Omental fat pad (tissue), 4 donors: Measurements from ENCODE around the gene PRICKLE4. TPM values are rescaled to one million over a fixed set of nuclear protein-coding genes. Genes with fewer than 3 reads are reported as not detected.

Experiments used
- ATAC-seq: fragments of 150-250 bp; one replicate; pipeline ENCODE4 v1.9.1; 2016; ENCODE audit warnings: mild to moderate bottlenecking, moderate library complexity; ENCODE audit not compliant: low FRiP score
- DNase-seq: peaks from one replicate; pipeline ENCODE4 v3.0.0-alpha.2; 2019; ENCODE audit warnings: low spot score
- CTCF ChIP-seq, 3 donors: fragments of 450-650 bp; IDR thresholded peaks; one replicate each; pipeline ENCODE4 v1.5.1; 2016 to 2017; ENCODE audit warnings: antibody characterized with exemption in 3 of 3, mild to moderate bottlenecking in 3 of 3, moderate library complexity in 2 of 3
- small RNA-seq: library from RNA; depleted of rRNA; stranded (forward); fragments of <200 nt; gene quantifications from one replicate; pipeline ENCODE3, GENCODE V24; 2016
- total RNA-seq, 4 donors: library from RNA; depleted of rRNA; stranded (reverse); fragments of >200 nt; gene quantifications; one replicate each; pipeline ENCODE4 v1.1.0, GENCODE V29; 2016

The PRICKLE4 gene
- total RNA-seq, 4 donors from 2014 or later = 1.6 to 11.7 (median 8.6) TPM

- ATAC-seq = no peak
- no peak for TF ChIP-seq CTCF (IDR thresholded peaks at IDR 0.05)
- DNase-seq = no peak
Measured at GRCh38 chr6:41826343-41827022, 45.9 kb downstream of the PRICKLE4 start.

- no peak for TF ChIP-seq CTCF (IDR thresholded peaks at IDR 0.05)
- ATAC-seq (no peak), DNase-seq (no peak)
Measured at GRCh38 chr6:41832263-41832662, 51.7 kb downstream of the PRICKLE4 start.

GRCh38 chr6:41836022-41836659 is 55.6 kb downstream of the PRICKLE4 start:
- no peak for DNase-seq
- TF ChIP-seq CTCF (IDR thresholded peaks at IDR 0.05) = no peak
- no peak for ATAC-seq

- ATAC-seq (no peak), DNase-seq (no peak)
- no peak for TF ChIP-seq CTCF (IDR thresholded peaks at IDR 0.05)
Measured at GRCh38 chr6:41836660-41837052, 56.1 kb downstream of the PRICKLE4 start.

Small RNAs within 50 kb of the gene (small RNA-seq; reads per million reads assigned to genes)
- gene AL365205.2 (not detected), gene AL365205.3 (not detected), gene RF00393 (not detected)

Other genes with a start within 250 kb of the PRICKLE4 start
- 1 to 10 TPM; 3.6 to 9.0 (median 5.5) TPM for gene FOXP4, start 234.4 kb upstream of the PRICKLE4 start, total RNA-seq
- gene MDFI, start 142.3 kb upstream of the PRICKLE4 start, total RNA-seq = 100 to 1,000 TPM in 1 of 4 donors, 10 to 100 TPM in 3; 24.3 to 120 (median 45.3) TPM
- 10 to 100 TPM in 3 of 4 donors, 1 to 10 TPM in 1; 7.1 to 24.4 (median 14.5) TPM for gene TFEB, start 45.2 kb upstream of the PRICKLE4 start, total RNA-seq
- gene PGC, start 33.4 kb upstream of the PRICKLE4 start, total RNA-seq = not detected
- 1 to 10 TPM; 1.2 to 5.5 (median 2.4) TPM for gene FRS3, start 882 bp upstream of the PRICKLE4 start, total RNA-seq
- gene TOMM6, start 6.9 kb downstream of the PRICKLE4 start, total RNA-seq = 100 to 1,000 TPM in 3 of 4 donors, 10 to 100 TPM in 1; 76.9 to 146 (median 118) TPM
- 1 to 10 TPM; 2.3 to 3.8 (median 3.1) TPM for gene USP49, start 114.6 kb downstream of the PRICKLE4 start, total RNA-seq
- 10 to 100 TPM in 3 of 4 donors, 1 to 10 TPM in 1; 6.8 to 12.5 (median 11.2) TPM for gene MED20, start 140.4 kb downstream of the PRICKLE4 start, total RNA-seq
- 10 to 100 TPM in 3 of 4 donors, 1 to 10 TPM in 1; 9.8 to 38.2 (median 11.8) TPM for gene BYSL, start 140.7 kb downstream of the PRICKLE4 start, total RNA-seq
- 100 to 1,000 TPM; 117 to 186 (median 151) TPM for gene CCND3, start 161.0 kb downstream of the PRICKLE4 start, total RNA-seq